ACC112 (cell line): ENCODE measurements around the gene LDLRAD3.
"Not testable (repeated sequence)": the region's sequence is repeated elsewhere in the genome, so short reads cannot be mapped to it uniquely, and the experiment has no call there.

Experiments
- H2AFZ ChIP-seq: fragments of 200-600 bp; sonication (generic); one replicate; pipeline ENCODE4 v1.6.0; 2017; ENCODE audit warnings: antibody characterized with exemption, low read length; ENCODE audit not compliant: unreplicated experiment
- H3K27ac ChIP-seq: fragments of 200-600 bp; sonication (generic); 2 replicates; pipeline ENCODE4 v1.5.1; 2014; ENCODE audit warnings: low read depth, mild to moderate bottlenecking, antibody characterized with exemption, low read length, moderate library complexity
- H3K27me3 ChIP-seq: fragments of 200-600 bp; sonication (generic); 2 replicates; pipeline ENCODE4 v1.6.1; 2014; ENCODE audit warnings: mild to moderate bottlenecking, antibody characterized with exemption, low read length, moderate library complexity, mixed read lengths; ENCODE audit not compliant: insufficient read depth
- H3K36me3 ChIP-seq: fragments of 200-600 bp; sonication (generic); 2 replicates; pipeline ENCODE4 v1.6.1; 2016; ENCODE audit warnings: mild to moderate bottlenecking, antibody characterized with exemption, low read length, moderate library complexity, mixed read lengths; ENCODE audit not compliant: insufficient read depth
- H3K4me1 ChIP-seq: fragments of 200-600 bp; sonication (generic); one replicate; pipeline ENCODE4 v1.6.1; 2016; ENCODE audit warnings: low read length, mixed read lengths; ENCODE audit not compliant: insufficient read depth, unreplicated experiment, control insufficient read depth
- H3K4me3 ChIP-seq: fragments of 200-600 bp; sonication (generic); 2 replicates; pipeline ENCODE4 v1.5.1; 2014; ENCODE audit warnings: mild to moderate bottlenecking, low read depth, low read length
- H3K79me2 ChIP-seq: fragments of 200-600 bp; sonication (generic); one replicate; pipeline ENCODE4 v1.6.0; 2016; ENCODE audit warnings: low read length; ENCODE audit not compliant: control insufficient read depth, unreplicated experiment, insufficient read depth

The LDLRAD3 gene

GRCh38 chr11:36187622-36188021 is 243.8 kb downstream of the LDLRAD3 start:
- H3K4me1 ChIP-seq: peaks cover 11% of the 10 kb centered on the region
- H3K27ac ChIP-seq: no peak overlapping the region
- no peak overlapping the region for H3K4me3 ChIP-seq
- 0 out of 2 replicates have a peak, but pooled peaks cover 7% of the 10 kb centered on the region for H3K36me3 ChIP-seq
- no peak overlapping the region for H2AFZ ChIP-seq
- no peaks in the 10 kb centered on the region for H3K79me2 ChIP-seq
- no peaks in the 10 kb centered on the region for H3K27me3 ChIP-seq

GRCh38 chr11:36189735-36190134 is 245.9 kb downstream of the LDLRAD3 start:
- peaks cover 11% of the 10 kb centered on the region for H3K4me1 ChIP-seq
- not testable (repeated sequence) for H3K4me3 ChIP-seq, H3K27ac ChIP-seq, H3K79me2 ChIP-seq, H3K36me3 ChIP-seq, H3K27me3 ChIP-seq, H2AFZ ChIP-seq

GRCh38 chr11:36191941-36192340 is 248.1 kb downstream of the LDLRAD3 start:
- no peaks in the 10 kb centered on the region for H3K27me3 ChIP-seq
- no peaks in the 10 kb centered on the region for H3K79me2 ChIP-seq
- no peaks in the 10 kb centered on the region for H3K4me1 ChIP-seq
- H2AFZ ChIP-seq: no peak overlapping the region
- H3K4me3 ChIP-seq: no peak overlapping the region
- 0 out of 2 replicates have a peak, but pooled peaks cover 3% of the 10 kb centered on the region for H3K36me3 ChIP-seq
- H3K27ac ChIP-seq: no peak overlapping the region

- Histone ChIP-seq H3K27me3 (no peaks in the 10 kb centered on the region), H3K27ac (no peak overlapping the region), H2AFZ (no peak overlapping the region), H3K79me2 (no peaks in the 10 kb centered on the region), H3K4me1 (no peaks in the 10 kb centered on the region), H3K4me3 (no peak overlapping the region), H3K36me3 (0 out of 2 replicates have a peak, but pooled peaks cover 3% of the 10 kb centered on the region)
Measured at GRCh38 chr11:36192425-36193289, 248.8 kb downstream of the LDLRAD3 start.

- H3K36me3 ChIP-seq: 0 out of 2 replicates have a peak, but pooled peaks cover 3% of the 10 kb centered on the region
- no peaks in the 10 kb centered on the region for H3K4me1 ChIP-seq
- no peaks in the 10 kb centered on the region for H3K27me3 ChIP-seq
- H3K4me3 ChIP-seq: no peak overlapping the region
- no peaks in the 10 kb centered on the region for H3K79me2 ChIP-seq
- H3K27ac ChIP-seq: no peak overlapping the region
- no peak overlapping the region for H2AFZ ChIP-seq
Measured at GRCh38 chr11:36193290-36193619, 249.4 kb downstream of the LDLRAD3 start.

- no peak overlapping the region for H3K27ac ChIP-seq
- H3K4me3 ChIP-seq: no peak overlapping the region
- H3K36me3 ChIP-seq: no peaks in the 10 kb centered on the region
- no peaks in the 10 kb centered on the region for H3K4me1 ChIP-seq
- no peaks in the 10 kb centered on the region for H3K27me3 ChIP-seq
- no peak overlapping the region for H2AFZ ChIP-seq
- no peaks in the 10 kb centered on the region for H3K79me2 ChIP-seq
Measured at GRCh38 chr11:36193721-36194120, 249.9 kb downstream of the LDLRAD3 start.

GRCh38 chr11:36195496-36196354 is 251.9 kb downstream of the LDLRAD3 start:
- no peaks in the 10 kb centered on the region for H3K4me1 ChIP-seq
- H3K27ac ChIP-seq: no peak overlapping the region
- H3K36me3 ChIP-seq: no peaks in the 10 kb centered on the region
- H3K79me2 ChIP-seq: no peaks in the 10 kb centered on the region
- no peak overlapping the region for H3K4me3 ChIP-seq
- H3K27me3 ChIP-seq: no peaks in the 10 kb centered on the region
- no peak overlapping the region for H2AFZ ChIP-seq

- Histone ChIP-seq H3K27ac (no peak overlapping the region), H2AFZ (no peak overlapping the region), H3K27me3 (no peaks in the 10 kb centered on the region), H3K79me2 (no peaks in the 10 kb centered on the region), H3K4me3 (no peak overlapping the region), H3K4me1 (no peaks in the 10 kb centered on the region), H3K36me3 (no peaks in the 10 kb centered on the region)
Measured at GRCh38 chr11:36196411-36196998, 252.6 kb downstream of the LDLRAD3 start.

GRCh38 chr11:36201411-36201810 is 257.5 kb downstream of the LDLRAD3 start:
- no peak overlapping the region for H3K4me3 ChIP-seq
- H3K36me3 ChIP-seq: no peaks in the 10 kb centered on the region
- no peaks in the 10 kb centered on the region for H3K79me2 ChIP-seq
- no peak overlapping the region for H3K27ac ChIP-seq
- H2AFZ ChIP-seq: no peak overlapping the region
- H3K4me1 ChIP-seq: no peaks in the 10 kb centered on the region
- H3K27me3 ChIP-seq: no peaks in the 10 kb centered on the region

- Histone ChIP-seq H3K79me2 (no peaks in the 10 kb centered on the region), H3K36me3 (no peaks in the 10 kb centered on the region), H3K27me3 (no peaks in the 10 kb centered on the region), H3K4me3 (no peak overlapping the region), H3K27ac (no peak overlapping the region), H3K4me1 (no peaks in the 10 kb centered on the region), H2AFZ (no peak overlapping the region)
Measured at GRCh38 chr11:36205536-36205935, 261.7 kb downstream of the LDLRAD3 start.
